GM12878 (cell line): ENCODE measurements around the gene NHERF2. TPM values are rescaled to one million over a fixed set of nuclear protein-coding genes. Genes with fewer than 3 reads are reported as not detected.
A peak's percentile ranks its signal among the peaks of the same experiment; 100 is the strongest.

Source experiments
- DPF2 ChIP-seq: fragments of 450-650 bp; IDR thresholded peaks from 2 replicates; pipeline ENCODE4 v1.6.1; 2017; ENCODE audit warnings: mild to moderate bottlenecking
- IKZF2 ChIP-seq, 2 experiments: fragments of 450-650 bp; IDR thresholded peaks; 2 replicates each; pipeline ENCODE4 v1.6.1; 2017; ENCODE audit warnings: mild to moderate bottlenecking in 2 of 2, moderate library complexity in 2 of 2
- IRF5 ChIP-seq: fragments of 450-650 bp; IDR thresholded peaks from 2 replicates; pipeline ENCODE4 v1.6.1; 2017; ENCODE audit warnings: borderline replicate concordance
- MTA2 ChIP-seq: fragments of 450-650 bp; IDR thresholded peaks from 2 replicates; pipeline ENCODE4 v1.6.1; 2016; ENCODE audit warnings: low read depth, mild to moderate bottlenecking, moderate library complexity
- MYB ChIP-seq: fragments of 150-350 bp; IDR thresholded peaks from 2 replicates; pipeline ENCODE4 v1.6.1; 2014; ENCODE audit warnings: mild to moderate bottlenecking, low read depth, low read length, borderline replicate concordance
- POLR2AphosphoS5 ChIP-seq: IDR thresholded peaks from 2 replicates; pipeline ENCODE4 v1.6.1; 2011; ENCODE audit warnings: mild to moderate bottlenecking, low read length, inconsistent platforms
- RFX5 ChIP-seq: IDR thresholded peaks from 2 replicates; pipeline ENCODE4 v1.6.1; 2011; ENCODE audit warnings: low read depth, low read length, improper control_type of control experiment
- SMARCA5 ChIP-seq: fragments of 450-650 bp; IDR thresholded peaks from 2 replicates; pipeline ENCODE4 v1.6.1; 2017; ENCODE audit warnings: mild to moderate bottlenecking
- SMC3 ChIP-seq: IDR thresholded peaks from 2 replicates; pipeline ENCODE4 v1.6.1; 2011; ENCODE audit warnings: low read length, improper control_type of control experiment, borderline replicate concordance
- SRF ChIP-seq, 2 experiments: IDR thresholded peaks; 2 replicates each; pipeline ENCODE4 v1.6.1; 2011; ENCODE audit warnings: low read depth in 2 of 2, low read length in 2 of 2, mild to moderate bottlenecking in 1 of 2, moderate library complexity in 1 of 2
- polyA plus RNA-seq, 11 experiments: library from polyadenylated mRNA; depleted of rRNA in 4 of 11; unstranded in 6 of 11; stranded (reverse) in 5 of 11; fragments of >200 nt; fragmentation: Nextera tagmentation in 4 of 11; fragmentation: Illumina TruSeq in 1 of 11; extraction: Ambion mirVana in 4 of 11; extraction: Trizol in 1 of 11; gene quantifications; 1 replicate in 1 of 11; 2 replicates in 10 of 11; pipeline versions ENCODE4 v1.2.1 to v1.2.3, GENCODE V29; 2011 to 2016; ENCODE audit warnings: inconsistent platforms in 2 of 11, missing spikeins in 2 of 11, low read depth in 1 of 11
- total RNA-seq, 4 experiments: library from RNA; depleted of rRNA in 3 of 4; stranded (reverse); fragments of >200 nt in 3 of 4; fragmentation: Illumina TruSeq in 1 of 4; extraction: Trizol in 1 of 4; gene quantifications; 2 replicates each; pipeline versions ENCODE4 v1.2.1 to v1.2.3, GENCODE V29; 2013 to 2021
- TF ChIP-seq, protein P1 (sequence below): fragments of 450-650 bp; IDR thresholded peaks from 2 replicates; pipeline ENCODE4 v1.6.1; 2017; ENCODE audit warnings: mild to moderate bottlenecking, moderate library complexity
- TF ChIP-seq, protein P2 (sequence below): fragments of 450-650 bp; formaldehyde crosslinking; IDR thresholded peaks from 2 replicates; pipeline ENCODE4 v1.4.0; 2020; ENCODE audit warnings: mild to moderate bottlenecking, moderate library complexity
- TF ChIP-seq, protein P3 (sequence below): IDR thresholded peaks from 2 replicates; pipeline ENCODE4 v1.6.1; 2012; ENCODE audit warnings: mild to moderate bottlenecking, low read depth, low read length

NHERF2 gene
- total and polyA plus RNA-seq, 10 of the 15 experiments (the other 5 are each of a cell fraction or from before 2014, with no cell fraction given) = 0.05 to 0.31 (median 0.08) TPM; not detected in 4

GRCh38 chr16:1983544-1984346 is 43.0 kb upstream of the NHERF2 start, which contains the start of gene GFER (continued):
- TF ChIP-seq, protein P1, sequence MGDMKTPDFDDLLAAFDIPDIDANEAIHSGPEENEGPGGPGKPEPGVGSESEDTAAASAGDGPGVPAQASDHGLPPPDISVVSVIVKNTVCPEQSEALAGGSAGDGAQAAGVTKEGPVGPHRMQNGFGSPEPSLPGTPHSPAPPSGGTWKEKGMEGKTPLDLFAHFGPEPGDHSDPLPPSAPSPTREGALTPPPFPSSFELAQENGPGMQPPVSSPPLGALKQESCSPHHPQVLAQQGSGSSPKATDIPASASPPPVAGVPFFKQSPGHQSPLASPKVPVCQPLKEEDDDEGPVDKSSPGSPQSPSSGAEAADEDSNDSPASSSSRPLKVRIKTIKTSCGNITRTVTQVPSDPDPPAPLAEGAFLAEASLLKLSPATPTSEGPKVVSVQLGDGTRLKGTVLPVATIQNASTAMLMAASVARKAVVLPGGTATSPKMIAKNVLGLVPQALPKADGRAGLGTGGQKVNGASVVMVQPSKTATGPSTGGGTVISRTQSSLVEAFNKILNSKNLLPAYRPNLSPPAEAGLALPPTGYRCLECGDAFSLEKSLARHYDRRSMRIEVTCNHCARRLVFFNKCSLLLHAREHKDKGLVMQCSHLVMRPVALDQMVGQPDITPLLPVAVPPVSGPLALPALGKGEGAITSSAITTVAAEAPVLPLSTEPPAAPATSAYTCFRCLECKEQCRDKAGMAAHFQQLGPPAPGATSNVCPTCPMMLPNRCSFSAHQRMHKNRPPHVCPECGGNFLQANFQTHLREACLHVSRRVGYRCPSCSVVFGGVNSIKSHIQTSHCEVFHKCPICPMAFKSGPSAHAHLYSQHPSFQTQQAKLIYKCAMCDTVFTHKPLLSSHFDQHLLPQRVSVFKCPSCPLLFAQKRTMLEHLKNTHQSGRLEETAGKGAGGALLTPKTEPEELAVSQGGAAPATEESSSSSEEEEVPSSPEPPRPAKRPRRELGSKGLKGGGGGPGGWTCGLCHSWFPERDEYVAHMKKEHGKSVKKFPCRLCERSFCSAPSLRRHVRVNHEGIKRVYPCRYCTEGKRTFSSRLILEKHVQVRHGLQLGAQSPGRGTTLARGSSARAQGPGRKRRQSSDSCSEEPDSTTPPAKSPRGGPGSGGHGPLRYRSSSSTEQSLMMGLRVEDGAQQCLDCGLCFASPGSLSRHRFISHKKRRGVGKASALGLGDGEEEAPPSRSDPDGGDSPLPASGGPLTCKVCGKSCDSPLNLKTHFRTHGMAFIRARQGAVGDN = peak; percentile 88
- TF ChIP-seq, protein P2, sequence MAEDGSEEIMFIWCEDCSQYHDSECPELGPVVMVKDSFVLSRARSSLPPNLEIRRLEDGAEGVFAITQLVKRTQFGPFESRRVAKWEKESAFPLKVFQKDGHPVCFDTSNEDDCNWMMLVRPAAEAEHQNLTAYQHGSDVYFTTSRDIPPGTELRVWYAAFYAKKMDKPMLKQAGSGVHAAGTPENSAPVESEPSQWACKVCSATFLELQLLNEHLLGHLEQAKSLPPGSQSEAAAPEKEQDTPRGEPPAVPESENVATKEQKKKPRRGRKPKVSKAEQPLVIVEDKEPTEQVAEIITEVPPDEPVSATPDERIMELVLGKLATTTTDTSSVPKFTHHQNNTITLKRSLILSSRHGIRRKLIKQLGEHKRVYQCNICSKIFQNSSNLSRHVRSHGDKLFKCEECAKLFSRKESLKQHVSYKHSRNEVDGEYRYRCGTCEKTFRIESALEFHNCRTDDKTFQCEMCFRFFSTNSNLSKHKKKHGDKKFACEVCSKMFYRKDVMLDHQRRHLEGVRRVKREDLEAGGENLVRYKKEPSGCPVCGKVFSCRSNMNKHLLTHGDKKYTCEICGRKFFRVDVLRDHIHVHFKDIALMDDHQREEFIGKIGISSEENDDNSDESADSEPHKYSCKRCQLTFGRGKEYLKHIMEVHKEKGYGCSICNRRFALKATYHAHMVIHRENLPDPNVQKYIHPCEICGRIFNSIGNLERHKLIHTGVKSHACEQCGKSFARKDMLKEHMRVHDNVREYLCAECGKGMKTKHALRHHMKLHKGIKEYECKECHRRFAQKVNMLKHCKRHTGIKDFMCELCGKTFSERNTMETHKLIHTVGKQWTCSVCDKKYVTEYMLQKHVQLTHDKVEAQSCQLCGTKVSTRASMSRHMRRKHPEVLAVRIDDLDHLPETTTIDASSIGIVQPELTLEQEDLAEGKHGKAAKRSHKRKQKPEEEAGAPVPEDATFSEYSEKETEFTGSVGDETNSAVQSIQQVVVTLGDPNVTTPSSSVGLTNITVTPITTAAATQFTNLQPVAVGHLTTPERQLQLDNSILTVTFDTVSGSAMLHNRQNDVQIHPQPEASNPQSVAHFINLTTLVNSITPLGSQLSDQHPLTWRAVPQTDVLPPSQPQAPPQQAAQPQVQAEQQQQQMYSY (CRISPR knock-in tag) = no peak
- TF ChIP-seq MYB = no peak
- TF ChIP-seq DPF2 = peak; percentile 74; the same call in 1 of the 2 replicates
- TF ChIP-seq POLR2AphosphoS5 = no peak
- TF ChIP-seq IKZF2 (IDR thresholded peaks at IDR 0.05) = no peak
- TF ChIP-seq SMARCA5 = peak; percentile 99
- TF ChIP-seq IRF5 = no peak
- no peak for TF ChIP-seq MTA2
- no peak for TF ChIP-seq SMC3
- no peak for TF ChIP-seq SRF (IDR thresholded peaks at IDR 0.05; ENCODE audit: low read depth in 2 of 2, low read length in 2 of 2)
- TF ChIP-seq, protein P3, sequence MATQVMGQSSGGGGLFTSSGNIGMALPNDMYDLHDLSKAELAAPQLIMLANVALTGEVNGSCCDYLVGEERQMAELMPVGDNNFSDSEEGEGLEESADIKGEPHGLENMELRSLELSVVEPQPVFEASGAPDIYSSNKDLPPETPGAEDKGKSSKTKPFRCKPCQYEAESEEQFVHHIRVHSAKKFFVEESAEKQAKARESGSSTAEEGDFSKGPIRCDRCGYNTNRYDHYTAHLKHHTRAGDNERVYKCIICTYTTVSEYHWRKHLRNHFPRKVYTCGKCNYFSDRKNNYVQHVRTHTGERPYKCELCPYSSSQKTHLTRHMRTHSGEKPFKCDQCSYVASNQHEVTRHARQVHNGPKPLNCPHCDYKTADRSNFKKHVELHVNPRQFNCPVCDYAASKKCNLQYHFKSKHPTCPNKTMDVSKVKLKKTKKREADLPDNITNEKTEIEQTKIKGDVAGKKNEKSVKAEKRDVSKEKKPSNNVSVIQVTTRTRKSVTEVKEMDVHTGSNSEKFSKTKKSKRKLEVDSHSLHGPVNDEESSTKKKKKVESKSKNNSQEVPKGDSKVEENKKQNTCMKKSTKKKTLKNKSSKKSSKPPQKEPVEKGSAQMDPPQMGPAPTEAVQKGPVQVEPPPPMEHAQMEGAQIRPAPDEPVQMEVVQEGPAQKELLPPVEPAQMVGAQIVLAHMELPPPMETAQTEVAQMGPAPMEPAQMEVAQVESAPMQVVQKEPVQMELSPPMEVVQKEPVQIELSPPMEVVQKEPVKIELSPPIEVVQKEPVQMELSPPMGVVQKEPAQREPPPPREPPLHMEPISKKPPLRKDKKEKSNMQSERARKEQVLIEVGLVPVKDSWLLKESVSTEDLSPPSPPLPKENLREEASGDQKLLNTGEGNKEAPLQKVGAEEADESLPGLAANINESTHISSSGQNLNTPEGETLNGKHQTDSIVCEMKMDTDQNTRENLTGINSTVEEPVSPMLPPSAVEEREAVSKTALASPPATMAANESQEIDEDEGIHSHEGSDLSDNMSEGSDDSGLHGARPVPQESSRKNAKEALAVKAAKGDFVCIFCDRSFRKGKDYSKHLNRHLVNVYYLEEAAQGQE = no peak
- no peak for TF ChIP-seq RFX5
